Measurements from ENCODE around the gene NEU4. TPM values are rescaled to one million over a fixed set of nuclear protein-coding genes. Genes with fewer than 3 reads are reported as not detected.
"Not testable (repeated sequence)": the region's sequence is repeated elsewhere in the genome, so short reads cannot be mapped to it uniquely, and the experiment has no call there.

NEU4 gene
- polyA plus RNA-seq, 1 experiment, result not detected

DNA sequence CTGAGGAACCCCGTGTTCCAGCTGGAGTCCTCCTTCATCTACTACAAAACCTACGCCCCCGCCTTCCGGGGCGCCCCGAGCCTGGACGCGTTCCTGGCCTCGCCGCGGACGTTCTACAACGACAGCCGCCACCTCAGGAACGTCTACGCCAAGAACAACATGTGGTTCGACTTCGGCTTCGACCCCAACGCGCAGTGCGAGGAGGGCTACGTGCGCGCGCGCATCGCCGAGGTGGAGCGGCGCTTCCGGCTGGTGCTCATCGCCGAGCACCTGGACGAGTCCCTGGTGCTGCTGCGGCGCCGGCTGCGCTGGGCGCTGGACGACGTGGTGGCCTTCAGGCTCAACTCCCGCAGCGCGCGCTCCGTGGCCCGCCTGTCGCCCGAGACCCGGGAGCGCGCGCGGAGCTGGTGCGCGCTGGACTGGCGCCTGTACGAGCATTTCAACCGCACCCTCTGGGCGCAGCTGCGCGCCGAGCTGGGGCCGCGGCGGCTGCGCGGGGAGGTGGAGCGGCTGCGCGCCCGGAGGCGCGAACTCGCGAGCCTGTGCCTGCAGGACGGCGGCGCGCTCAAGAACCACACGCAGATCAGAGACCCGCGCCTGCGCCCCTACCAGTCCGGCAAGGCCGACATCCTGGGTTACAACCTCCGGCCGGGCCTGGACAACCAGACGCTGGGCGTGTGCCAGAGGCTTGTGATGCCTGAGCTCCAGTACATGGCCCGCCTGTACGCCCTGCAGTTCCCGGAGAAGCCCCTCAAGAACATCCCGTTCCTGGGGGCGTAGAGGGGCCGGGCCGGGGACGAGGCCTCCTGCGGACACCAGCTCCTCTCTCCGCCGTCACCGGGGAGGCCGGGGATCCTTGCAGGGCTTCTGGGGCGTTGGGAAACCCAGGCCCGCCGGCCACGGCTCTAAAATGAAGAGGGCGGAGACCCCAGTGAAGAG is 5.3 kb upstream of the NEU4 start:
- peak; percentile 1 for DNase-seq (ENCODE audit: low read depth)
- ChIA-PET CTCF (interaction anchor here (1.2 kb wide), 1 partner anchor 18 kb away, joined by 3 read pairs; no protein-coding TSS in a partner anchor), POLR2A (no interaction called here)
- H3K4me3 ChIP-seq (ENCODE audit: low read depth, low read length), result peak overlapping the region; percentile 33
- H3K27me3 ChIP-seq (ENCODE audit: control insufficient read depth, insufficient read depth, low read length), result peaks cover 11% of the 10 kb centered on the region
- no peaks in the 10 kb centered on the region for H3K36me3 ChIP-seq (ENCODE audit: control insufficient read depth, insufficient read depth, low read length)
- TF ChIP-seq, protein P1, sequence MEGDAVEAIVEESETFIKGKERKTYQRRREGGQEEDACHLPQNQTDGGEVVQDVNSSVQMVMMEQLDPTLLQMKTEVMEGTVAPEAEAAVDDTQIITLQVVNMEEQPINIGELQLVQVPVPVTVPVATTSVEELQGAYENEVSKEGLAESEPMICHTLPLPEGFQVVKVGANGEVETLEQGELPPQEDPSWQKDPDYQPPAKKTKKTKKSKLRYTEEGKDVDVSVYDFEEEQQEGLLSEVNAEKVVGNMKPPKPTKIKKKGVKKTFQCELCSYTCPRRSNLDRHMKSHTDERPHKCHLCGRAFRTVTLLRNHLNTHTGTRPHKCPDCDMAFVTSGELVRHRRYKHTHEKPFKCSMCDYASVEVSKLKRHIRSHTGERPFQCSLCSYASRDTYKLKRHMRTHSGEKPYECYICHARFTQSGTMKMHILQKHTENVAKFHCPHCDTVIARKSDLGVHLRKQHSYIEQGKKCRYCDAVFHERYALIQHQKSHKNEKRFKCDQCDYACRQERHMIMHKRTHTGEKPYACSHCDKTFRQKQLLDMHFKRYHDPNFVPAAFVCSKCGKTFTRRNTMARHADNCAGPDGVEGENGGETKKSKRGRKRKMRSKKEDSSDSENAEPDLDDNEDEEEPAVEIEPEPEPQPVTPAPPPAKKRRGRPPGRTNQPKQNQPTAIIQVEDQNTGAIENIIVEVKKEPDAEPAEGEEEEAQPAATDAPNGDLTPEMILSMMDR (IDR thresholded peaks at IDR 0.05; ENCODE audit: insufficient read depth, low read depth, low read length), result no peak

- no peak overlapping the region; the same call in 1 of the 2 replicates for H3K4me3 ChIP-seq (ENCODE audit: low read depth, low read length)
- DNase-seq (ENCODE audit: low read depth), result no peak
- CTCF ChIA-PET, result interaction anchor here (1.2 kb wide), 1 partner anchor 19 kb away, joined by 3 read pairs; no protein-coding TSS in a partner anchor
- TF ChIP-seq, protein P1 (IDR thresholded peaks at IDR 0.05; ENCODE audit: insufficient read depth, low read depth, low read length), result no peak
- no peaks in the 10 kb centered on the region for H3K36me3 ChIP-seq (ENCODE audit: control insufficient read depth, insufficient read depth, low read length)
- H3K27me3 ChIP-seq (ENCODE audit: control insufficient read depth, insufficient read depth, low read length), result peaks cover 11% of the 10 kb centered on the region
- POLR2A ChIA-PET, result no interaction called here
Measured at GRCh38 chr2:241804326-241805229, 4.4 kb upstream of the NEU4 start.

GRCh38 chr2:241806217-241806616 is 2.8 kb upstream of the NEU4 start:
- CTCF ChIA-PET; DNase-seq (ENCODE audit: low read depth); H3K4me3 ChIP-seq (ENCODE audit: low read depth, low read length); POLR2A ChIA-PET; H3K36me3 ChIP-seq (ENCODE audit: control insufficient read depth, insufficient read depth, low read length): not testable (repeated sequence)
- peaks cover 11% of the 10 kb centered on the region for H3K27me3 ChIP-seq (ENCODE audit: control insufficient read depth, insufficient read depth, low read length)

- H3K4me3 ChIP-seq (ENCODE audit: low read depth, low read length), result no peak overlapping the region
- H3K27me3 ChIP-seq (ENCODE audit: control insufficient read depth, insufficient read depth, low read length), result peaks cover 7% of the 10 kb centered on the region
- DNase-seq (ENCODE audit: low read depth), result no peak
- TF ChIP-seq, protein P1 (IDR thresholded peaks at IDR 0.05; ENCODE audit: insufficient read depth, low read depth, low read length), result no peak
- ChIA-PET POLR2A (no interaction called here), CTCF (interaction anchor here (0.6 kb wide), 1 partner anchor 44 kb away, joined by 3 read pairs; no protein-coding TSS in a partner anchor)
- H3K36me3 ChIP-seq (ENCODE audit: control insufficient read depth, insufficient read depth, low read length), result no peaks in the 10 kb centered on the region
Measured at GRCh38 chr2:241808051-241808720, 807 bp upstream of the NEU4 start.

DNA sequence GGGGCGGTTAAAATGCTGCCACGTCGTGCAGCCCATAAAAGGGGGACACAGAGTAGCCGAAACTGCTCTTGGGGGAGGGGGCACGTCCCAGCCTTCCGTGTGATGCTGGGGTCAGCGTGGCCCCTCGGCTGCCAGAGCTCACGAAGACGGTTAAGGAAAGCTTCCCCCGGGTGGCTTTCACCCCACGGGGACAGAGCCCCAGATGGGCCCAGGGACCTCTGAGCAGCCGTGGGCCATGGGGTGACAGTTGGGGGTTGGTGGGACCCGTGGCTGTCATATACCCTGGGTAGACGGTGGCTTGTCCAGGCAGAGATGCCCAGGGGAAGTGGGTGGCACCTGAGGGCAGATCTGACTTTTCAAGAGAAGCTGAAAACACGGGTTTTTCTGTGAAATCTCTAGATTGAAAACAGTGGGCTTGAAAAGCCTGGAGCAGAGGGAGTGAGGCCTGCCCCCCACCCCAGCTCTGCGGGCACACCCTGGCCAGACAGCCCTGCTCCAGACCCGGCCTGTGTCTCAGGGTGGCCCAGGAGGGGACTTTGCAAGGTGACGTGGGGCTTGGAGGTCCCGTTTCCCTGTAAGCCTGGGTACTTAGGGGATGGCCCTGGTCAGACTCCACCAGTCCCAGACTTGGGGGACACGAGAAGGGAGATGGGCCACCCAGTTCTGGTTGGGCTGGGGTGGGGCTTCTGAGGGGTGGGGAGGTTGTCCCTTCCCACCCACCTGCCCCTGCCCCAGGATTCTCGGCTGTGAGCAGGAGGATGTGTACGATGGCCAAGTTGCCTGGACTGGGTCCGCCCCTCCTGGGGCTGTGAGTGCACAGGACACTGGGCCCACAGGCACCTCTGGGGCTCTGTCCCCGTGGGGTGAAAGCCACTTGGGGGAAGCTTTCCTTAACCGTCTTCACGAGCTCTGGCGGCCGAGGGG is 652 bp downstream of the NEU4 start:
- no peak for DNase-seq (ENCODE audit: low read depth)
- CTCF ChIA-PET, result no interaction called here
- TF ChIP-seq, protein P1 (IDR thresholded peaks at IDR 0.05; ENCODE audit: insufficient read depth, low read depth, low read length), result no peak
- Histone ChIP-seq H3K27me3 (ENCODE audit: control insufficient read depth, insufficient read depth, low read length) (peaks cover 3% of the 10 kb centered on the region), H3K4me3 (ENCODE audit: low read depth, low read length) (no peak overlapping the region), H3K36me3 (ENCODE audit: control insufficient read depth, insufficient read depth, low read length) (no peaks in the 10 kb centered on the region)
- POLR2A ChIA-PET, result no interaction called here
